IMR-90 (cell line): ENCODE results near the gene HMCES. TPM values are rescaled to one million over a fixed set of nuclear protein-coding genes. Genes with fewer than 3 reads are reported as not detected.

Experiments used
- ATAC-seq: fragments of 200-7000 bp; cut with Tn5 transposase; 2 replicates; pipeline ENCODE4 v1.9.1; 2020; ENCODE audit warnings: low read depth, mild to moderate bottlenecking, moderate library complexity
- BruUV-seq: library from RNA; stranded (reverse); fragments of 400-500 nt; replicated peaks from 2 replicates; lab custom pipeline; 2021; lab: Mats Ljungman, UMichigan
- CTCF ChIA-PET: fragments of 300-600 bp; formaldehyde crosslinking; extraction: SDS; loops from one replicate; lab custom pipeline; 2021; ENCODE audit warnings: antibody characterized with exemption; lab: Yijun Ruan, JAX
- POLR2A ChIA-PET: fragments of 300-600 bp; sonication (Branson Sonifier 250); formaldehyde crosslinking; loops from one replicate; lab custom pipeline; 2022; ENCODE audit warnings: antibody characterized with exemption; ENCODE audit not compliant: unreplicated experiment; lab: Charles Lee
- DNase-seq: peaks from one replicate; pipeline ENCODE4 v3.0.0; 2013
- H2AFZ ChIP-seq: replicated peaks from 2 replicates; pipeline ENCODE3; 2013; ENCODE audit warnings: low read length, mild to moderate bottlenecking; ENCODE audit not compliant: poor library complexity
- H2AK5ac ChIP-seq: 2 replicates; pipeline ENCODE4 v1.6.1; 2013; ENCODE audit warnings: low read depth, low read length, inconsistent platforms
- H2AK9ac ChIP-seq: replicated peaks from 2 replicates; pipeline ENCODE3; 2013; ENCODE audit warnings: mild to moderate bottlenecking, low read depth, low read length, moderate library complexity; ENCODE audit not compliant: poor library complexity
- H2BK120ac ChIP-seq: 2 replicates; pipeline ENCODE4 v1.6.1; 2013; ENCODE audit warnings: low read depth, low read length, inconsistent platforms
- H2BK15ac ChIP-seq: 3 replicates; pipeline ENCODE4 v1.6.1; 2013; ENCODE audit warnings: low read depth, low read length, inconsistent platforms
- H2BK20ac ChIP-seq: 2 replicates; pipeline ENCODE4 v1.6.1; 2013; ENCODE audit warnings: low read depth, mild to moderate bottlenecking, inconsistent platforms, low read length, moderate library complexity
- H2BK5ac ChIP-seq: 2 replicates; pipeline ENCODE4 v1.6.1; 2013; ENCODE audit warnings: mild to moderate bottlenecking, low read depth, low read length, inconsistent platforms; ENCODE audit not compliant: poor library complexity, severe bottlenecking
- H3K14ac ChIP-seq: replicated peaks from 2 replicates; pipeline ENCODE4 v1.6.1; 2013; ENCODE audit warnings: low read depth, low read length, inconsistent platforms
- H3K18ac ChIP-seq: 2 replicates; pipeline ENCODE4 v1.6.1; 2013; ENCODE audit warnings: low read depth, low read length, control low read depth
- H3K23ac ChIP-seq: 2 replicates; pipeline ENCODE4 v1.6.1; 2013; ENCODE audit warnings: low read depth, low read length, inconsistent platforms
- H3K27ac ChIP-seq: 2 replicates; pipeline ENCODE4 v1.5.1; 2013; ENCODE audit warnings: mild to moderate bottlenecking, control low read depth, low read length; ENCODE audit not compliant: insufficient read depth
- H3K27me3 ChIP-seq: 2 replicates; pipeline ENCODE4 v1.6.1; 2013; ENCODE audit warnings: low read length; ENCODE audit not compliant: control insufficient read depth, insufficient read depth
- H3K36me3 ChIP-seq: 2 replicates; pipeline ENCODE4 v1.6.1; 2013; ENCODE audit warnings: low read length, mixed read lengths; ENCODE audit not compliant: control insufficient read depth, insufficient read depth
- H3K4ac ChIP-seq: 2 replicates; pipeline ENCODE4 v1.6.1; 2013; ENCODE audit warnings: low read depth, low read length, inconsistent platforms
- H3K4me1 ChIP-seq: 2 replicates; pipeline ENCODE4 v1.6.1; 2013; ENCODE audit warnings: low read length, mixed read lengths; ENCODE audit not compliant: control insufficient read depth, insufficient read depth
- H3K4me2 ChIP-seq: 2 replicates; pipeline ENCODE4 v1.6.1; 2013; ENCODE audit warnings: low read depth, mild to moderate bottlenecking, control low read depth, low read length, moderate library complexity
- H3K4me3 ChIP-seq: 2 replicates; pipeline ENCODE4 v1.5.1; 2013; ENCODE audit warnings: low read depth, mild to moderate bottlenecking, control low read depth, low read length, moderate library complexity; ENCODE audit not compliant: insufficient read depth
- H3K56ac ChIP-seq: 2 replicates; pipeline ENCODE4 v1.6.1; 2013; ENCODE audit warnings: low read length, inconsistent platforms; ENCODE audit not compliant: insufficient read depth; ENCODE audit errors: extremely low read depth
- H3K79me1 ChIP-seq, 2 experiments: 2 replicates each; pipeline ENCODE4 v1.6.1; 2013; ENCODE audit warnings: low read length in 2 of 2, inconsistent platforms in 1 of 2, low read depth in 1 of 2
- H3K9ac ChIP-seq: 2 replicates; pipeline ENCODE4 v1.6.1; 2013; ENCODE audit warnings: low read depth, low read length, control low read depth
- H3K9me1 ChIP-seq: 2 replicates; pipeline ENCODE4 v1.6.1; 2013; ENCODE audit warnings: low read length, inconsistent platforms; ENCODE audit not compliant: insufficient read depth
- H3K9me3 ChIP-seq: 2 replicates; pipeline ENCODE4 v1.6.1; 2013; ENCODE audit warnings: low read length; ENCODE audit not compliant: control insufficient read depth, insufficient read depth
- H4K20me1 ChIP-seq: 2 replicates; pipeline ENCODE4 v1.6.1; 2013; ENCODE audit warnings: low read length, inconsistent platforms; ENCODE audit not compliant: insufficient read depth
- H4K5ac ChIP-seq: 2 replicates; pipeline ENCODE4 v1.6.1; 2013; ENCODE audit warnings: mild to moderate bottlenecking, low read depth, low read length, control low read depth
- H4K8ac ChIP-seq, 2 experiments: 2 replicates each; pipeline ENCODE4 v1.6.1; 2013; ENCODE audit warnings: low read depth in 2 of 2, low read length in 2 of 2, control low read depth in 1 of 2, inconsistent platforms in 1 of 2
- H4K91ac ChIP-seq: 2 replicates; pipeline ENCODE4 v1.6.1; 2013; ENCODE audit warnings: low read depth, low read length, inconsistent platforms; ENCODE audit not compliant: insufficient read depth
- BHLHE40 ChIP-seq: fragments of 150-350 bp; IDR thresholded peaks from 2 replicates; pipeline ENCODE4 v1.6.1; 2016; ENCODE audit warnings: mild to moderate bottlenecking, low read depth, low read length
- CEBPB ChIP-seq: IDR thresholded peaks from 2 replicates; pipeline ENCODE4 v1.6.1; 2012; ENCODE audit warnings: low read depth, low read length, improper control_type of control experiment
- CHD1 ChIP-seq: IDR thresholded peaks from 2 replicates; pipeline ENCODE4 v1.6.1; 2012; ENCODE audit warnings: low read depth, low read length, improper control_type of control experiment
- MAFK ChIP-seq: IDR thresholded peaks from 2 replicates; pipeline ENCODE4 v1.6.1; 2012; ENCODE audit warnings: low read depth, low read length, improper control_type of control experiment
- MAZ ChIP-seq: IDR thresholded peaks from 2 replicates; pipeline ENCODE4 v1.6.1; 2012; ENCODE audit warnings: low read depth, mild to moderate bottlenecking, low read length, improper control_type of control experiment, moderate library complexity, borderline replicate concordance
- NFE2L2 ChIP-seq: fragments of 150-350 bp; IDR thresholded peaks from 2 replicates; pipeline ENCODE4 v1.6.1; 2016; ENCODE audit warnings: low read depth, mild to moderate bottlenecking, low read length
- POLR2A ChIP-seq: IDR thresholded peaks from 2 replicates; pipeline ENCODE4 v1.6.1; 2012; ENCODE audit warnings: mild to moderate bottlenecking, low read depth, low read length
- RAD21 ChIP-seq: IDR thresholded peaks from 2 replicates; pipeline ENCODE4 v1.6.1; 2012; ENCODE audit warnings: low read length, improper control_type of control experiment
- RCOR1 ChIP-seq: IDR thresholded peaks from 2 replicates; pipeline ENCODE4 v1.6.1; 2012; ENCODE audit warnings: mild to moderate bottlenecking, low read length, improper control_type of control experiment; ENCODE audit not compliant: insufficient replicate concordance
- RFX5 ChIP-seq: IDR thresholded peaks from 2 replicates; pipeline ENCODE4 v1.8.0; 2012; ENCODE audit warnings: low read depth, mild to moderate bottlenecking, low read length, moderate library complexity
- WGBS, 2 experiments: methylation state at CpG; one replicate each; pipeline versions ENCODE4 v1.1.5 to v1.1.7; 2013; ENCODE audit warnings: missing lambda C conversion rate in 2 of 2; ENCODE audit not compliant: insufficient read length in 1 of 2; ENCODE audit errors: extremely low coverage in 2 of 2; 5-methylcytosine and 5-hydroxymethylcytosine counted together
- dilution Hi-C: fragments of 300-500 bp; cut with HindIII; formaldehyde crosslinking; loops from one replicate; pipeline ENCODE4 v1.14.3; 2018; ENCODE audit warnings: low sequenced_read_pairs; ENCODE audit not compliant: unreplicated experiment
- in situ Hi-C: fragments of 300-500 bp; cut with MboI; formaldehyde crosslinking; loops from 3 replicates; pipeline ENCODE4 v1.14.3; 2019; ENCODE audit warnings: low sequenced_read_pairs, inconsistent platforms, mixed read lengths
- intact Hi-C: fragments of 100-400 bp; cut with micrococcal nuclease; formaldehyde crosslinking; loops from 2 replicates; pipeline ENCODE4 v1.10.0; 2022
- polyA plus RNA-seq, 3 experiments: library from polyadenylated mRNA; depleted of rRNA; stranded (reverse); fragments of >200 nt; gene quantifications; 2 replicates each; pipeline ENCODE4 v1.2.3, GENCODE V29; 2012; ENCODE audit warnings: low replicate concordance in 1 of 3
- total RNA-seq: library from RNA; depleted of rRNA; stranded (reverse); fragments of >200 nt; gene quantifications from 2 replicates; pipeline ENCODE4 v1.2.3, GENCODE V29; 2012
- TF ChIP-seq, protein P1 (sequence below): fragments of 150-350 bp; IDR thresholded peaks from 2 replicates; pipeline ENCODE4 v1.6.1; 2016; ENCODE audit warnings: low read depth, mild to moderate bottlenecking, low read length, moderate library complexity, borderline replicate concordance
- TF ChIP-seq, protein P2 (sequence below): fragments of 150-350 bp; IDR thresholded peaks from 2 replicates; pipeline ENCODE4 v1.6.1; 2017; ENCODE audit warnings: mild to moderate bottlenecking, antibody characterized with exemption, low read length, low read depth

Gene HMCES
- total and polyA plus RNA-seq, 2 of the 4 experiments (the other 2 are of a cell fraction) = 26.0 to 30.5 TPM

DNA sequence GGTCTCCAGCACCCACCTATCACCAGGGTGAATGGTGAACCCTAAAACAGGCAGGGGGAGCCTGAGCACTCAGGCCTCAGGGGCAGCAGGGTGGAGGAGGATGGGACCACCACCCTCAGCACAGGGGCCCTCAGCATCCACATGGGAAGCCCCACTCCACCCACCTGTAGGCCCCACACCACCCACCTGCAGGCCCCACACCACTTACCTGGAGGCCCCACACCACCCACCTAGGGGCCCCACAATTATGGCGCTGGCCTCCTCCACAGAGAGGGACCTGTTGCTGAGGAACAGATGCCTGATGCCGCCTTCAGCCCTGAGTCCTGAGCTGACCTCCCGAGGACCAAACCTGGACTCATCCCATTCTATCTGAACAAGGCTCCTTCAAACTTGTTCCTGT, 46.7 kb downstream of the HMCES start:
- TF ChIP-seq CEBPB (no peak), NFE2L2 (no peak), RAD21 (no peak), MAFK (no peak), RCOR1 (no peak), RFX5 (no peak), POLR2A (no peak), MAZ (no peak), CHD1 (no peak), BHLHE40 (no peak)
- TF ChIP-seq, protein P1, sequence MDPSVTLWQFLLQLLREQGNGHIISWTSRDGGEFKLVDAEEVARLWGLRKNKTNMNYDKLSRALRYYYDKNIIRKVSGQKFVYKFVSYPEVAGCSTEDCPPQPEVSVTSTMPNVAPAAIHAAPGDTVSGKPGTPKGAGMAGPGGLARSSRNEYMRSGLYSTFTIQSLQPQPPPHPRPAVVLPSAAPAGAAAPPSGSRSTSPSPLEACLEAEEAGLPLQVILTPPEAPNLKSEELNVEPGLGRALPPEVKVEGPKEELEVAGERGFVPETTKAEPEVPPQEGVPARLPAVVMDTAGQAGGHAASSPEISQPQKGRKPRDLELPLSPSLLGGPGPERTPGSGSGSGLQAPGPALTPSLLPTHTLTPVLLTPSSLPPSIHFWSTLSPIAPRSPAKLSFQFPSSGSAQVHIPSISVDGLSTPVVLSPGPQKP = no peak
- TF ChIP-seq, protein P2, sequence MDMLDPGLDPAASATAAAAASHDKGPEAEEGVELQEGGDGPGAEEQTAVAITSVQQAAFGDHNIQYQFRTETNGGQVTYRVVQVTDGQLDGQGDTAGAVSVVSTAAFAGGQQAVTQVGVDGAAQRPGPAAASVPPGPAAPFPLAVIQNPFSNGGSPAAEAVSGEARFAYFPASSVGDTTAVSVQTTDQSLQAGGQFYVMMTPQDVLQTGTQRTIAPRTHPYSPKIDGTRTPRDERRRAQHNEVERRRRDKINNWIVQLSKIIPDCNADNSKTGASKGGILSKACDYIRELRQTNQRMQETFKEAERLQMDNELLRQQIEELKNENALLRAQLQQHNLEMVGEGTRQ = no peak
- Histone ChIP-seq H3K9ac (no peak overlapping the region), H3K14ac (no peak overlapping the region), H2AK9ac (no peak overlapping the region), H3K4me1 (0 out of 2 replicates have a peak, but pooled peaks cover 2% of the 10 kb centered on the region), H4K20me1 (no peaks in the 10 kb centered on the region), H3K27me3 (no peaks in the 10 kb centered on the region), H3K4me3 (no peak overlapping the region), H3K9me1 (peaks cover 18% of the 10 kb centered on the region), H3K36me3 (peaks cover 8% of the 10 kb centered on the region), H2BK120ac (no peak overlapping the region), H2BK20ac (no peak overlapping the region), H3K27ac (no peak overlapping the region), H3K9me3 (no peaks in the 10 kb centered on the region), H3K18ac (no peak overlapping the region), H2AK5ac (no peak overlapping the region), H4K91ac (no peak overlapping the region), H2AFZ (no peak overlapping the region), H3K56ac (no peak overlapping the region), H4K8ac (no peak overlapping the region), H3K4ac (no peak overlapping the region), H3K23ac (no peak overlapping the region), H2BK15ac (no peak overlapping the region), H2BK5ac (no peak overlapping the region), H3K79me1 (peaks cover 0 to 8% of the 10 kb centered on the region in 2 experiments; a peak in 2 of 4 replicates), H3K4me2 (no peak overlapping the region), H4K5ac (no peak overlapping the region)
- dilution Hi-C loops (no loop called here), intact Hi-C loops (no loop called here), in situ Hi-C loops (no loop called here)
- CTCF ChIA-PET = no interaction called here
- DNase-seq (no peak), ATAC-seq (no peak)
- WGBS, 2 experiments = 66% methylated on average over 3 of the region's 3 CpGs; no CpG with 5 or more reads in 1 of the 2 experiments
- POLR2A ChIA-PET = no interaction called here
- no TSS peak for BruUV-seq
